A549 (cell line): ENCODE data around the gene TFDP2.

Experiments
- CHD4 ChIP-seq: fragments of 200-600 bp; sonication (generic); IDR thresholded peaks from 2 replicates; pipeline ENCODE4 v1.6.1; 2016; ENCODE audit warnings: antibody characterized with exemption, mild to moderate bottlenecking, borderline replicate concordance
- CTCF ChIP-seq: fragments of >200 bp; sonication (Bioruptor Twin); formaldehyde crosslinking; IDR thresholded peaks from 3 replicates; pipeline ENCODE4 v1.5.1; 2016
- EP300 ChIP-seq, 2 experiments: fragments of >200 bp; sonication (Bioruptor Twin); formaldehyde crosslinking; IDR thresholded peaks; 2 replicates in 1 of 2; 3 replicates in 1 of 2; pipeline ENCODE4 v1.6.1; 2016 to 2017
- GATA3 ChIP-seq: IDR thresholded peaks from 2 replicates; pipeline ENCODE4 v1.6.1; 2012; ENCODE audit warnings: borderline replicate concordance
- POLR2AphosphoS2 ChIP-seq: conservative IDR thresholded peaks from 2 replicates; pipeline ENCODE4 v1.6.1; 2012; ENCODE audit warnings: low read length, improper control_type of control experiment, inconsistent platforms
- RAD21 ChIP-seq, 2 experiments: fragments of >200 bp in 1 of 2; sonication (Bioruptor Twin) in 1 of 2; formaldehyde crosslinking in 1 of 2; IDR thresholded peaks in 1 of 2; conservative IDR thresholded peaks in 1 of 2; 2 replicates in 1 of 2; 3 replicates in 1 of 2; pipeline ENCODE4 v1.6.1; 2012 to 2018; ENCODE audit warnings: inconsistent platforms in 1 of 2
- RFX5 ChIP-seq: fragments of 450-650 bp; IDR thresholded peaks from 2 replicates; pipeline ENCODE4 v1.7.1; 2014; ENCODE audit warnings: antibody characterized with exemption, mild to moderate bottlenecking, moderate library complexity
- SREBF2 ChIP-seq: fragments of 450-650 bp; IDR thresholded peaks from 2 replicates; pipeline ENCODE4 v1.6.1; 2014; ENCODE audit warnings: mild to moderate bottlenecking, moderate library complexity
- USF2 ChIP-seq: fragments of 450-650 bp; IDR thresholded peaks from 2 replicates; pipeline ENCODE4 v1.6.1; 2014; ENCODE audit warnings: antibody characterized with exemption

DNA sequence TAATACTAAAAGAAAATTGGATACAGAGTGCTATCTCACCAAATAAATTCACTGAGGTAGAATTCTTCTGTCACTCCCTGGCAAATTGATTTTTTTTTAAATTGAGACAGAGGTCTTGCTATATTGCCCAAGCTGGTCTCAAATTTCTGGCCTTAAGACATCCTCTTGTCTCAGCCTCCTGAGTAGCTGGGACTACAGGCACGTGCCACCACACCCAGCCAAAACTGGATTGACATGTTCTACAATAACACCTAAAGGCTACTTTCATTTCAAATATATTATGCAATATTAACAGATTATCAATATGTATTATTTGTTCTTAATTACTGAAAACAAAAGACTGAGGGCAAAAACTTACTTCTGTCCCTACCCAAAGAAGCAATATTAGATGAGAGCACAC, 36.7 kb downstream of the TFDP2 start:
- TF ChIP-seq EP300 (IDR thresholded peaks at IDR 0.05), result no peak
- no peak for TF ChIP-seq CTCF
- no peak for TF ChIP-seq RAD21 (conservative IDR thresholded peaks at IDR 0.05 in 1 of 2, IDR thresholded peaks at IDR 0.05 in 1 of 2)
- TF ChIP-seq USF2, result no peak
- TF ChIP-seq GATA3, result no peak
- TF ChIP-seq RFX5, result no peak
- TF ChIP-seq POLR2AphosphoS2, result no peak
- TF ChIP-seq CHD4, result no peak
- TF ChIP-seq SREBF2, result no peak
